Adrenal gland (tissue), 12 donors: ENCODE measurements around the gene IRS2. TPM values are rescaled to one million over a fixed set of nuclear protein-coding genes. Genes with fewer than 3 reads are reported as not detected.

Source experiments
- DNase-seq, 7 donors: peaks; one replicate each; pipeline ENCODE4 v3.0.0-alpha.2; 2019 to 2020
- H3K27ac ChIP-seq, 5 donors: fragments of 200-600 bp; sonication (generic) in 4 of 5; 1 replicate in 3 of 5; 2 replicates in 2 of 5; pipeline versions ENCODE4 v1.5.1 to v1.8.0; 2016 to 2020; ENCODE audit warnings: mild to moderate bottlenecking in 1 of 5
- H3K27me3 ChIP-seq: fragments of 200-600 bp; 2 replicates; pipeline ENCODE4 v1.8.0; 2021
- H3K36me3 ChIP-seq, 2 donors: fragments of 200-600 bp; replicated peaks in 1 of 2; 1 replicate in 1 of 2; 2 replicates in 1 of 2; pipeline versions ENCODE4 v1.5.1 to v1.8.0; 2018 to 2022
- H3K4me1 ChIP-seq, 2 donors: fragments of 200-600 bp; replicated peaks in 1 of 2; 1 replicate in 1 of 2; 2 replicates in 1 of 2; pipeline versions ENCODE4 v1.5.1 to v1.8.0; 2018 to 2021
- H3K4me3 ChIP-seq, 4 donors: fragments of 200-600 bp; sonication (generic) in 3 of 4; one replicate each; pipeline ENCODE4 v1.5.1; 2016 to 2018
- H3K9me3 ChIP-seq, 3 donors: fragments of 200-600 bp; sonication (generic) in 1 of 3; replicated peaks in 1 of 3; 1 replicate in 2 of 3; 2 replicates in 1 of 3; pipeline versions ENCODE4 v1.5.1 to v1.8.0; 2016 to 2021
- POLR2A ChIP-seq, 2 donors: fragments of 450-650 bp; IDR thresholded peaks; one replicate each; pipeline ENCODE4 v1.6.1; 2017; ENCODE audit warnings: antibody characterized with exemption in 2 of 2, mild to moderate bottlenecking in 2 of 2, moderate library complexity in 1 of 2
- WGBS, 4 donors: extraction: QIAGEN DNeasy Blood & Tissue Kit in 2 of 4; methylation state at CpG; one replicate each; pipeline versions ENCODE4 v1.1.5 to v1.1.7; 2013 to 2017; 5-methylcytosine and 5-hydroxymethylcytosine counted together
- intact Hi-C, 2 donors: fragments of 100-400 bp; cut with DNase I; formaldehyde crosslinking; loops; one replicate each; pipeline versions ENCODE4 v1.14.1 to v1.15.0; 2022 to 2023
- polyA plus RNA-seq, 3 donors: library from polyadenylated mRNA; stranded (reverse); fragments of 200-250 nt in 2 of 3; fragments of 350-450 nt in 1 of 3; fragmentation: Illumina TruSeq in 1 of 3; extraction: RNeasy Lipid Tissue Mini Kit (QIAGEN cat#74804) in 1 of 3; gene quantifications; one replicate each; pipeline ENCODE4 v1.2.3, GENCODE V29; 2013 to 2014
- total RNA-seq, 9 donors: library from RNA; depleted of rRNA in 4 of 9; stranded (reverse); fragments of >200 nt in 4 of 9; fragments of 120-200 nt in 1 of 9; fragmentation: NEBNext Ultra II Directional in 1 of 9; extraction: Animal tissue kit (Norgen Biotek cat#: 25700) in 1 of 9; gene quantifications; one replicate each; pipeline versions ENCODE4 v1.1.0 to v1.2.4, GENCODE V29; 2013 to 2023
- TF ChIP-seq, protein P1 (sequence below), 6 experiments: fragments of 450-650 bp in 4 of 6; fragments of 200-600 bp in 2 of 6; sonication (generic) in 1 of 6; IDR thresholded peaks; 1 replicate in 5 of 6; 2 replicates in 1 of 6; pipeline versions ENCODE4 v1.5.1 to v1.8.0; 2016 to 2021; ENCODE audit warnings: antibody characterized with exemption in 6 of 6, mild to moderate bottlenecking in 2 of 6, moderate library complexity in 1 of 6
- donor health status: healthy with polysubstance abuse.
- donor health status: Bipolar disorder and iron deficiency.
- donor health status: DM: yes; HTN: yes; CAD: no.
- donor health status: DM: no; HTN: no; CAD: no.
- donor health status: DM: no; HTN: no; CAD: no.
- donor health status: DM: yes; HTN: yes; CAD: no.

The IRS2 gene
- total and polyA plus RNA-seq, 12 donors = 11.0 to 84.2 (median 47.4) TPM

DNA sequence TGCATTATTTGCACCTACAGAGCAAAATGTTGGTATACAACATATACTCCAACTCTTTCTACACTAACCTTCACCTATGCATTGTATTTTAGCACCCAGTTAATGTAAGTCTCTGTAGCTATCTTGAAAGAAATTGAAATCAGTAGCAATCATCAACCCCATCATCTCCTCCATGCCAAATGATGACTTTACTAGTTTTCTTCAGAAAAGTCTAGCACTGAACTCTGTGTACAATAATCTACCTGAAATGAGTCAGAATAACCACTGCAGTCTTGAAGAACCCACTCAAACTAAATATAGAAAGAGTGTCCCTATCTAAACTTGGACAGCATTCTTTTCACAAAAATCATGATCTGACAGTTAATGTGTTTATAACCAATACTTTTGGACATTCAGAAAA is 9.8 kb downstream of the IRS2 start:
- Histone ChIP-seq H3K27ac (peak overlapping the region in 2 of 5 donors; percentile 82 to 91), H3K27me3 (no peaks in the 10 kb centered on the region), H3K9me3 (no peaks in the 10 kb centered on the region), H3K36me3 (peaks cover 0 to 5% of the 10 kb centered on the region in 2 donors), H3K4me1 (peaks cover 38 to 65% of the 10 kb centered on the region in 2 donors), H3K4me3 (peak overlapping the region in 1 of 4 donors; percentile 67)
- TF ChIP-seq, protein P1, sequence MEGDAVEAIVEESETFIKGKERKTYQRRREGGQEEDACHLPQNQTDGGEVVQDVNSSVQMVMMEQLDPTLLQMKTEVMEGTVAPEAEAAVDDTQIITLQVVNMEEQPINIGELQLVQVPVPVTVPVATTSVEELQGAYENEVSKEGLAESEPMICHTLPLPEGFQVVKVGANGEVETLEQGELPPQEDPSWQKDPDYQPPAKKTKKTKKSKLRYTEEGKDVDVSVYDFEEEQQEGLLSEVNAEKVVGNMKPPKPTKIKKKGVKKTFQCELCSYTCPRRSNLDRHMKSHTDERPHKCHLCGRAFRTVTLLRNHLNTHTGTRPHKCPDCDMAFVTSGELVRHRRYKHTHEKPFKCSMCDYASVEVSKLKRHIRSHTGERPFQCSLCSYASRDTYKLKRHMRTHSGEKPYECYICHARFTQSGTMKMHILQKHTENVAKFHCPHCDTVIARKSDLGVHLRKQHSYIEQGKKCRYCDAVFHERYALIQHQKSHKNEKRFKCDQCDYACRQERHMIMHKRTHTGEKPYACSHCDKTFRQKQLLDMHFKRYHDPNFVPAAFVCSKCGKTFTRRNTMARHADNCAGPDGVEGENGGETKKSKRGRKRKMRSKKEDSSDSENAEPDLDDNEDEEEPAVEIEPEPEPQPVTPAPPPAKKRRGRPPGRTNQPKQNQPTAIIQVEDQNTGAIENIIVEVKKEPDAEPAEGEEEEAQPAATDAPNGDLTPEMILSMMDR (IDR thresholded peaks at IDR 0.05) = no peak
- no peak for TF ChIP-seq POLR2A (IDR thresholded peaks at IDR 0.05)
- intact Hi-C loops = no loop called here
- DNase-seq = no peak

DNA sequence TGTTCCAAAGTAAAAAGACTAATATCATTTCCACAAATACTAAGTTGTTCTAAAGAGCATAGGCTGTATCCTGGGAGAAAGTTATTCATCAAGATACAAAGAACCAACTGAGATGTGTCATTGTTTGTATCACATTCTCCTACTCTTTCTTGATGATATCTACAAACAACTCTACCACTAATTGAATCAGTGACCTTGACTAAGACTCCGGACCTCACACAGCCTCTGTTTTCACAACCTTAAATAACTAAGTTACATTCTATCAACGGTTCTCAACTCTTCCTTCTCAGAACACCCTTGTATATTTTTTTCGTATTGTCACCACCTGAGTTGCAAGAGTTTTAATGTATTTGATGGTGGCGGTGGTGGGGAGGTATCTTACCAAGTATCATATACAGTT is 12.6 kb downstream of the IRS2 start:
- Histone ChIP-seq H3K36me3 (peaks cover 0 to 14% of the 10 kb centered on the region in 2 donors), H3K4me3 (no peak overlapping the region), H3K27ac (peak overlapping the region in 3 of 5 donors; percentile 16 to 56 (median 34)), H3K9me3 (no peaks in the 10 kb centered on the region), H3K27me3 (no peaks in the 10 kb centered on the region), H3K4me1 (peaks cover 23 to 41% of the 10 kb centered on the region in 2 donors)
- intact Hi-C loops = no loop called here
- DNase-seq = no peak
- TF ChIP-seq POLR2A (IDR thresholded peaks at IDR 0.05) = no peak
- TF ChIP-seq, protein P1 (IDR thresholded peaks at IDR 0.05) = no peak
- WGBS, 4 donors = 65 to 70% (median 67%) methylated on average over 4 of the region's 4 CpGs

DNA sequence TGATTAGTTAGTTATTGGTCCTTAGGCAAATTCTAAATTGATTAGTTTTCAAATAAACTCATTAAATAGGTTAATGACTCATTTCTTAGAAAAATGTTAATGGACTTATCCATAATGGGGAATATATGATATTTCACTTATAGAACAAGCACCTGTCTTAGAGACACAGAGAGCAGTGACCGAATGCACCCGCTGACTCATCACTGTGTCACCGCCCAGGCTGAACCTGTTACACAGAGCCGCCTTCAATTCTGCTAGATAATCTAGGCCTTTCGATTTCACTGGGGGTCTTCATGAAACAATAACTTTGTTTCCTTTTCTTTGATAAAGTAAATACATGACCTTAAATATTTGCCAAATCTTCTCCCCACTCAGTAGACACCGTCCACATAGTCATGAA is 13.1 kb downstream of the IRS2 start:
- no peaks in the 10 kb centered on the region for H3K27me3 ChIP-seq
- peak overlapping the region in 3 of 5 donors; percentile 16 to 56 (median 34) for H3K27ac ChIP-seq
- intact Hi-C loops = no loop called here
- DNase-seq = peak; percentile 40 to 78 (median 70)
- H3K4me1 ChIP-seq = peaks cover 18 to 36% of the 10 kb centered on the region in 2 donors
- peaks cover 0 to 14% of the 10 kb centered on the region in 2 donors for H3K36me3 ChIP-seq
- TF ChIP-seq, protein P1 (IDR thresholded peaks at IDR 0.05) = no peak
- no peak for TF ChIP-seq POLR2A (IDR thresholded peaks at IDR 0.05)
- no peaks in the 10 kb centered on the region for H3K9me3 ChIP-seq
- 60 to 68% (median 62%) methylated on average over 6 of the region's 6 CpGs for WGBS, 4 donors
- H3K4me3 ChIP-seq = no peak overlapping the region

DNA sequence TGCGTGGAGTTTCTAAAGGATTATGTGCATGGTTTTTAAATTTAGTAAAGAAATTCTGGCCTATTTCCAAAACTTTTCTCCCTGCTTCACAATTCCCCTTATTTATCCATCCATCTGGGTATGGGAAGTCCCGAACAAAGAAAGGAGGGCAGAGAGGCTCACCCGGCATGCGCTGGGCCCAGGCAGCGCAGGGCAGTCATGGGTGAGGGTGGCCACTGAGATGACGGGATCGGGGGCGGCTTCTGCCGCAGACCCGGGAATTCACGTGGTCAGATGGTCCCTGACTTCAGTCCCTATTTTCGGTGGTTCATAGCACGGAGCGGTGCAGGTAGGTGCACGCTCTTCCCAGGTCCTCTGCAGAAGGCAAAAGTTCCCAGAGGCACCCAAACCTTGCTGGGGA is 14.5 kb downstream of the IRS2 start:
- DNase-seq = no peak
- Histone ChIP-seq H3K27ac (no peak overlapping the region), H3K9me3 (no peaks in the 10 kb centered on the region), H3K4me3 (no peak overlapping the region), H3K36me3 (peaks cover 0 to 14% of the 10 kb centered on the region in 2 donors), H3K4me1 (peaks cover 7 to 32% of the 10 kb centered on the region in 2 donors), H3K27me3 (no peaks in the 10 kb centered on the region)
- TF ChIP-seq, protein P1 (IDR thresholded peaks at IDR 0.05) = no peak
- TF ChIP-seq POLR2A (IDR thresholded peaks at IDR 0.05) = no peak
- intact Hi-C loops = no loop called here
- WGBS, 4 donors = 91 to 98% (median 94%) methylated on average over 11 to 15 of the region's 15 CpGs
